AG08395 (cell line): ENCODE results near the gene NEK2.
A peak's percentile ranks its signal among the peaks of the same experiment; 100 is the strongest.
"Not testable (repeated sequence)": the region's sequence is repeated elsewhere in the genome, so short reads cannot be mapped to it uniquely, and the experiment has no call there.

Experiments
- DNase-seq: peaks from one replicate; pipeline ENCODE4 v3.0.0; 2012; ENCODE audit warnings: mixed read lengths, low spot score

NEK2 gene

GRCh38 chr1:211650904-211651303 lies 24.5 kb downstream of the NEK2 start:
- DNase-seq: no peak

DNA sequence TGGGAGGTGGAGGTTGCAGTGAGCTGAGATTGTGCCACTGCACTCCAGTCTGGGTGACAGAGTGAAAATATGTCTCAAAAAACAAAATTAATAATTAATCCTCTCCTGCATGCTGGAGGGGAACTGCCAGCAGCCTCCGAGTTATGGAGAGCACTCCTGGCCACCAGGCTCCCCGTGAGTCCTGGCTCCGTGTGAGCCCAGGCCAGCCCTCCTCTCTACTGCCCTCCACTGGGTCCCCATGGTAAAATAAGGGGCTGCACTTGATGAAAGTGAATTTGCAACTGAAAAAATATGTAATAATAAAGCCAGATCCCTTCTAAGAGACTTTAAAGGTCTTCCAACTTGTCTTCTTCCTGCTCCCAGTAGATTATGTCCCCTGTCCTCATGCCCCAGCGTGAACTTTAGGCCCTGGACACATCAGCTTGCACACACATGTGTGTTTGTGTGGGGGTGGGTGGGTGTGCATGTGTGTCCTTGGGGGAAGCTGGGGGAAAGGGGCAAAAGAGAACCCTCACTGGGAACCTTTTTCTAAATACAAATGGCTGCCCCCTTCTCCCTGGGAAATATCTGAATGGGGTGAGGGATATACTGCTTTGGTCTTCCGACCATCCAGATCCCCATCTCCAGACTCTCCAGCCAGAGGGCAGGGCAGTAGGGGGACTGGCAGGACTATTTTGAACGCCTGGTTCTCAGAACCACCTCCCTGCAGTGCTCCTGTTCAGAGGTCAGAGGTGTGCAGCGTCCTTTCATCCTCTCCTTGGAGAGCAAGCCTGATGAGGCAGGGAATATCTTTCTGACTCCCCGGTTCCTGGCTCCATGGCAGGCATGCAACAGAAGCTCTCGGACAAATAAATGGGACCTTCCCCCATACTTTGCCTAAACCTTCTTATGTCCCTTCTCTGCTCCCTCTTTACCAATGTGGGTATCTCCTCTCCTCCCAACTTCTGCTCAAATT lies 26.2 kb downstream of the NEK2 start:
- peak; percentile 27 for DNase-seq

DNA sequence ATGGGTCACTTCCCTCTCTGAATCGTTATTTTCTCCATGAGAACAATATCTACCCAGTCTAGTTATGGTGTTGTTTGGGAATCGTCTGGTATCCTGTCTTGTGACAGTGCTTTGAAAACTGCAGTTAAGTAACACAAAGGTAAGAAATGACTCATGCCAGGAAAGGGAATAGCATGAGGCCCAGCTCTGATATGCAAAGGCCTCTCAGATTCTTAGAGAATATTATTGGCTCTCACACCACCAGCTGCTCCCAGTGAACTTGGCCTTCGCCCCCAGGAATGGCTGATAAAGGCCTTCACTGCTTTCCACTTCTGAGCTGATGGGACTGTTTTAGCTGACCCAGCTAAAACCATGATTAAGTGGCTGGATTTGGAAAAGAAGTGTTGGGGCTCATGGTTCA lies 27.1 kb downstream of the NEK2 start:
- DNase-seq: no peak

DNA sequence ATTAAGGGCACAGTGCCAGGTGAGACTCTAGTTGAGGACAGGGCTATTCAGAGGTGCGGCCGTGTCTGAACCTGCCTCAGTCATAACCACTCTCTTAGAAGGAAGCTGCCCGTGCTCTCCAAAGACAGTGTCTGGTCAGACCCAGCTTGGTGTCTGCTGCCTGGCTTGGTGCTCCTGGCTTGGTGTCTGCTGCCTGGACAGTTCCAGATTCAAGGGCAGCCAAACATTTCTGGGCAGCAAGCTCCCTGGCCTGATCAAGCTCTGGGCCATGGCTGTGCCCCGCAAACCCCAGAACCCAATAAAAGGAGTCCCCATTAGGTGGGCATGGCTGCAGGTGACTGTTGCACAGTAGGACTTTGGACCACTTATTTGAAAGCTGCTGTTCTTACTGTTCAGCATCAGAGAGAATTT lies 27.7 kb downstream of the NEK2 start:
- DNase-seq: no peak

DNA sequence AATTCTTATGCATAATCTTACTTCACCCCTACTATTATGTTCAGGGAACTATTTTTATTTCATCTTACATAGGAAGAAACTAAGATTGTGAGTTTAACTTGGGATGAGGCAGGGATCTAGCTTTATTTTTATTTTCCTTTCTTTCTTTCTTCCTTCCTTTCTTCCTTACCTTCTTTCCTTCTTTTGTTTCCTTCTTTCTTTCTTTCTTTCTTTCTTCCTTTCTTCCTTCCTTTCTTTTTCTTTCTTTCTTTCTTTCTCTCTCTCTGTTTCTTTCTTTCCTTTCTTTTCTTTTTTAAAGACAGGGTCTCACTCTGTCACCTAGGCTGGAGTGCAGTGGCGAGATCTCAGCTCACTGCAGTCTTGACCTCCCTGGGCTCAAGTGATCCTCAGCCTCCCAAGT lies 28.9 kb downstream of the NEK2 start:
- DNase-seq: no peak

- not testable (repeated sequence) for DNase-seq
These were observed 29.8 kb downstream of the NEK2 start for GRCh38 chr1:211645601-211646000.

GRCh38 chr1:211644653-211645052 lies 30.8 kb downstream of the NEK2 start:
- no peak for DNase-seq

GRCh38 chr1:211643324-211644212 lies 31.9 kb downstream of the NEK2 start:
- DNase-seq: no peak

- DNase-seq: no peak
These were observed 32.6 kb downstream of the NEK2 start for GRCh38 chr1:211642870-211643269.

- DNase-seq: no peak
These were observed 33.5 kb downstream of the NEK2 start for GRCh38 chr1:211641942-211642341.

DNA sequence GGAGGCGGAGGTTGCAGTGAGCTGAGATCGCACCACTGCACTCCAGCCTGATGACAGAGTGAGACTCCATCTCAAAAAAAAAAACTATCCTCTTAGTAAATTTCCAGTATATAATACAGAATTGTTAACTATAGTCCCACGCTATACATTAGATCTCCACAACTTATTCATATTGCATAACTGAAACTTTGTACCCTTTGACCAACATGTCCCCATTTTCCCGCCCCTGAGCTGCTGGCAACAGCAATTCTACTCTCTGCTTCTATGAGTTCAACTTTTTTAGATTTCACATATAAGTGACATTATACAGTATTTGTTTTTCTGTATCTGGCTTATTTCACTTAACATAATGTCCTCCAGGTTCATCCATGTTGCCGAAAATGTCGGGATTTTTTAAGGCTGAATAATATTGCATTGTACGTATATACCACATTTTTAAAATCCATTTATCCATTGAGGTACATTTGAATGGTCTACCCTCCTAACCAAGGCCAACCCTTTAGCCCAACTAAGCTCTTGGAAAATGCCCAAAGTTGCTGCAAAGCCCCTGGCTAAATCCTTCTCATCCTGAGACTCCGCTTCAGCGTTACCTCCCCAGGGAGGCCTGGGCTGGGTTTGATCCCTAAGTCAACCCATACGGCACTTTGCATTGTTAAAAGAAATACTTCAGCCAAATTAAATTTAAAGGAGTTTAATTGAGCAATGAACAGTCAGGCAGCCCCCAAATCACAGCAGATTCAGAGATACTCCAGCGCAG lies 34.2 kb downstream of the NEK2 start:
- DNase-seq: no peak

DNA sequence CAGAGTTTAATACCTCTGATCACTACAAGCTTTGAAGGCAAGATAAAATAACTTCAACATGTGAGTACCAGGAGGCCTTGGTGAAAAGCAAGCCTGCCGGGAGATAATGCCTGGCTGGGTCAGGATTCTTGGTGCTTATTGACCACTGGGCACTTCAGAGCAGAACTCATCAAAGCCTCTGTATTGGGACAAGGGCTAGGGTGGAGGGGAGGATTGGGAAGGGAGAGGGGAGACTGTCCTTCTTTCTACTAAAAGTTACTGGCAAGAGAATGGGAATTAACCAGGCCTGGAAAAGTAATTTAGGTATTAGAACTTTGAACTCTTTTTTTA lies 35.2 kb downstream of the NEK2 start:
- no peak for DNase-seq

DNA sequence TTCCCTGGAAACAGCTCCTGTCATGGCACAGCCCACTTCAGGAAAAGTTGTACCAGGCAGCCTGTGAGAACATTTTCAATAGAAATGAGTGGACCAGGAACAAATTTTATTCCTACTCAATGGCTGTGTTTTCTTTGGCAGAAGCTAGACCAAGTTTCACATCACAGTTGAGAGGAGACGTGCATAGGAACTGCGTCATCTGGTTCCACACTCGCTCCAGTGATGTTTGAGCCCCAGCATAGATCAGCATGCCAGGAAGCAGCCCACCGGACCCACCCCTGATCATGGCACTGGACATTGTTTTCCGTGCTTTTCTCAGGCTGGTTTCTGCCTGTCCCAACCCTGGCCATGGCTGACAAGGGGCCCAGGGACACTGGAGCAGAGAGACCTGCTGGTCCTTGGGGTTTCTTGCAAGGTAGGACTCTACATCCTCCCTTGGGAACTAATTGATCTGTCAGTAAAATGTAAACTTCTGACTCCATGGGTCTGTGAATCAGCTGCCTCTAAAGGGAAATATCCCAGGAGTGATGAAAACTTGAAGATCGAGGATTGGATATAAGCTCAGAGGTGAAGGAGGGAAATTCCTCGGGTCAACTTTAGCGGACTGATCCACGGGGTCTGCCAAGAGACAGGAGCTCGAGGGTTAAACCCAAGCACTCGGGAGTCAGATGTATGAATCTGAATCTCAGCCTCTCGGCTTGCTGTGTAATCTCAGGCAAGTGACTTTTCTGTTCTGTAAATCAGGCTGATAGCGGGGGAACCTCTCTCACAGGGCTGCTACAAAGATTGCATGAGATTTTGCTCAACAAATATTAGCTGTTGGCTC lies 35.7 kb downstream of the NEK2 start:
- peak; percentile 83 for DNase-seq

GRCh38 chr1:211638689-211639101 lies 36.7 kb downstream of the NEK2 start:
- no peak for DNase-seq

- no peak for DNase-seq
These were observed 37.2 kb downstream of the NEK2 start for GRCh38 chr1:211638246-211638645.

DNA sequence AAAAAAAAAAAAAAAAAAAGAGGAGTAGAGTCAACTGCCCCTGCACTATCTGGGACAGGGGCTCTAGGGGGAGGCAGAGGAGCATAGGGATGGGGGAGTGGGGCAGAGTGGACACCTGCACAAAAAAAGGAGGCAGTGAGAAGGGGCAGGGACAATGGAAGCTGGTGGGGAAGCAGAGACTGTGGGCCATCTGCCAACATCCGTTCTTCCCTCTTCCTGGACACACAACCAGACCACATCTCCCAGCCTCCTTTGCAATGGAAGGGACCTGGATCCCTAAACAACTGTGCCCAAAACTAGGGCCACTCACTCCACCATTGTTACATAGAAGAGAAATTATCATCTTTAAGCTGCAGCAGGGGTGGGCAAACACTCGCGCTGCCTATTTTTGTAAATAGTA lies 38.4 kb downstream of the NEK2 start:
- DNase-seq: no peak

DNA sequence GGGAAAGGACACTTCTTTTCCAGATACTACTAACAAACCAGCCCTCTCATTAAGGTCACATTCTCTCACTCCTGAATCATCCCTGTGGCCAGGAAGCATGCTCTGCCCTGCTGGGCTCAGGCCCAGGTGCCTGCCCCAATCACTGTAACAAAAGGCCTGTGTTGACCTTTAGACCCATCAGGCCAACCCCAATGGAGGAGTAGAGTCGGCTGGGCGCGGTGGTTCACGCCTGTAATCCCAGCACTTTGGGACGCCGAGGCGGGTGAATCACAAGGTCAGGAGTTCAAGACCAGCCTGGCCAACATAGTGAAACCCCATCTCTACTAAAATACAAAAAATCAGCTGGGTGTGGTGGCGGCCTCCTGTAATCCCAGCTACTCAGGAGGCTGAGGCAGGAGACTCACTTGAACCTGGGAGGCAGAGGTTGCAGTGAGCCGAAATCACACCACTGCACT lies 38.8 kb downstream of the NEK2 start:
- DNase-seq: peak; percentile 68

GRCh38 chr1:211635597-211636205 lies 39.7 kb downstream of the NEK2 start:
- no peak for DNase-seq

DNA sequence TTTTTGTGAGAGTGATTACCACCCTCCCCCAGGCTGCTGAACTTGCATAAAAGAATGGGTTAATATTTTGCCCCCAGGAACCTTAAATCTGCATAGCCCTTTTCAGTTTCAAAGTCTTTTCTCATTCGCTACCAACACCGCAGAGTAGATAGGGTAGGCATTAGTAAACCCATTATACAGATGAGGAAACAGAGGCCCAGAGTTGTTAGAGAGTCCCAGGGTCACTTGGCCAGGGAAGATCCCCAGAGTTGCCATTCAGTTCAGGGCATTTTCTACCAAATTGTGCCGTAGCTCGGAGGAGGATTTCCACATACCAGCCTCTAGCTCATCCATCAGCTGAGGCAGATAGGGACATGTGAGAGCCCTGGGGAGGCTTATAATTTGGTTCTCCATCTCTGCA lies 40.5 kb downstream of the NEK2 start:
- DNase-seq: no peak

GRCh38 chr1:211634461-211634860 lies 41.0 kb downstream of the NEK2 start:
- DNase-seq: no peak

- no peak for DNase-seq
These were observed 41.9 kb downstream of the NEK2 start for GRCh38 chr1:211633524-211633846.
